ENCODE results near the gene SP5.

- TF ChIP-seq CTCF (conservative IDR thresholded peaks at IDR 0.05; ENCODE audit: low read length) (no peak), EZH2phosphoT487 (IDR thresholded peaks at IDR 0.05; ENCODE audit: borderline replicate concordance) (no peak)
Measured at GRCh38 chr2:170714381-170715061, 616 bp upstream of the SP5 start.

All from Loucy (cell line).